ENCODE data around the gene CSRNP3. TPM values are rescaled to one million over a fixed set of nuclear protein-coding genes. Genes with fewer than 3 reads are reported as not detected.

Gene CSRNP3
- polyA plus RNA-seq, 1 donor (not counting 4 experiments of a cell fraction or from before 2014, with no cell fraction given): 0.87 TPM

DNA sequence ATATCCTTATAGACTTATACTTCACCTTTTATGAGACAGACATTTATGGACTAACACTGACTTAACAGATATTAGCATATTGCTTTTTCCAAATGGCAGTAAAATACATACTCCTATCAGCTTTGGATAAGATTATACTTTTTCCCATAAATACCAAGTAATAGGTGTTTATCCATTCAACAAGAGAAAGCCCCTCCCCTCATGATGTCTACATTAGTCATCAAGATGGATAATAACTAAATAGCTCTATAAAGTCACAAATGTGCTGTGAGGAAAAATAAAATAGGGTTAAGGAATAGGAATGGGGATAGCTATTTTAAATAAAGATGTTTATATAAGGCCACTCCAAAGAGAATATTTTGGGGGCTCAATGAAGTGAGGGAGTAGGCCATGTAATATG lies 39.4 kb downstream of the CSRNP3 start:
- dilution Hi-C loops (cut with MboI; ENCODE audit: extremely low pct_ligation_motif_present, low sequenced_read_pairs): no loop called here
- H2AFZ ChIP-seq (ENCODE audit: control insufficient read depth, low read length): no peak overlapping the region
- FAIRE-seq (no peak), DNase-seq (ENCODE audit: low read depth, low spot score) (no peak)
- H3K9me1 ChIP-seq (ENCODE audit: control insufficient read depth, extremely low read depth, insufficient read depth, low read length): no peaks in the 10 kb centered on the region
- no peaks in the 10 kb centered on the region for H4K20me1 ChIP-seq (ENCODE audit: control insufficient read depth, extremely low read depth, insufficient read depth, low read length)
- no peaks in the 10 kb centered on the region for H3K4me1 ChIP-seq (ENCODE audit: control insufficient read depth, extremely low read depth, insufficient read depth, low read length)
- no peak overlapping the region for H3K9ac ChIP-seq (ENCODE audit: control insufficient read depth, extremely low read depth, insufficient read depth, low read length)
- no peak overlapping the region for H3K27ac ChIP-seq (ENCODE audit: control insufficient read depth, insufficient read depth, low read length)
- no peaks in the 10 kb centered on the region for H3K9me3 ChIP-seq (ENCODE audit: control insufficient read depth, low read depth, low read length)
- H3K4me2 ChIP-seq (ENCODE audit: control insufficient read depth, extremely low read depth, insufficient read depth, low read depth, low read length): no peak overlapping the region
- H3K36me3 ChIP-seq (ENCODE audit: control insufficient read depth in 2 of 2, extremely low read depth in 1 of 2, insufficient read depth in 2 of 2, low read length in 2 of 2): no peaks in the 10 kb centered on the region
- H3K27me3 ChIP-seq (ENCODE audit: control insufficient read depth, extremely low read depth, insufficient read depth, low read length): no peaks in the 10 kb centered on the region
- TF ChIP-seq, protein P1, sequence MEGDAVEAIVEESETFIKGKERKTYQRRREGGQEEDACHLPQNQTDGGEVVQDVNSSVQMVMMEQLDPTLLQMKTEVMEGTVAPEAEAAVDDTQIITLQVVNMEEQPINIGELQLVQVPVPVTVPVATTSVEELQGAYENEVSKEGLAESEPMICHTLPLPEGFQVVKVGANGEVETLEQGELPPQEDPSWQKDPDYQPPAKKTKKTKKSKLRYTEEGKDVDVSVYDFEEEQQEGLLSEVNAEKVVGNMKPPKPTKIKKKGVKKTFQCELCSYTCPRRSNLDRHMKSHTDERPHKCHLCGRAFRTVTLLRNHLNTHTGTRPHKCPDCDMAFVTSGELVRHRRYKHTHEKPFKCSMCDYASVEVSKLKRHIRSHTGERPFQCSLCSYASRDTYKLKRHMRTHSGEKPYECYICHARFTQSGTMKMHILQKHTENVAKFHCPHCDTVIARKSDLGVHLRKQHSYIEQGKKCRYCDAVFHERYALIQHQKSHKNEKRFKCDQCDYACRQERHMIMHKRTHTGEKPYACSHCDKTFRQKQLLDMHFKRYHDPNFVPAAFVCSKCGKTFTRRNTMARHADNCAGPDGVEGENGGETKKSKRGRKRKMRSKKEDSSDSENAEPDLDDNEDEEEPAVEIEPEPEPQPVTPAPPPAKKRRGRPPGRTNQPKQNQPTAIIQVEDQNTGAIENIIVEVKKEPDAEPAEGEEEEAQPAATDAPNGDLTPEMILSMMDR (optimal IDR thresholded peaks at IDR 0.05 in 1 of 3, IDR thresholded peaks at IDR 0.05 in 1 of 3, conservative IDR thresholded peaks at IDR 0.05 in 1 of 3; ENCODE audit: extremely low read depth in 1 of 3, insufficient read depth in 2 of 3, low read length in 3 of 3): no peak
- no peak for TF ChIP-seq EZH2 (IDR thresholded peaks at IDR 0.05; ENCODE audit: low read length)
- H3K79me2 ChIP-seq (ENCODE audit: control insufficient read depth, insufficient read depth, low read length): no peaks in the 10 kb centered on the region
- H3K4me3 ChIP-seq (ENCODE audit: control insufficient read depth in 2 of 3, extremely low read depth in 1 of 3, insufficient read depth in 2 of 3, low read depth in 1 of 3, low read length in 3 of 3): no peak overlapping the region

DNA sequence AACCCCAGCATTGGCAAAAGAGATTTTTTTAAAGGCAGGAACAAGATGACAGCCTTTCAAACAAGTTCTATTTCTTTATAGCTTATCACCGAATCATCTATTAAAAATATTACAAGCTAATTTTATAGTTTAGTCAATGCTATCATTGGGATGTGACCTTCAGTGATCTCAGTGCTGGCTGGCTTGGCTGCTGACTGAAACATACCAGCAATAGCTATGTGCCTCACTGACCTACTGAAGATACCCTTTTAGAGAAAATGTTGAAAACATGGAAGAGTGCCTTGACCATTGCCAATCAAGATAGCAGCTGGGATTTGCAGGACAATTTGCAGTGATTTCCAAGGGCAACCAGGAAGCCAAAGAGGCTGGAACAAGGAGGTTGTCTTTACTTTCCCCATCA lies 44.0 kb downstream of the CSRNP3 start:
- TF ChIP-seq, protein P1 (optimal IDR thresholded peaks at IDR 0.05 in 1 of 3, IDR thresholded peaks at IDR 0.05 in 1 of 3, conservative IDR thresholded peaks at IDR 0.05 in 1 of 3; ENCODE audit: extremely low read depth in 1 of 3, insufficient read depth in 2 of 3, low read length in 3 of 3): no peak
- TF ChIP-seq EZH2 (IDR thresholded peaks at IDR 0.05; ENCODE audit: low read length): no peak
- Histone ChIP-seq H3K36me3 (ENCODE audit: control insufficient read depth in 2 of 2, extremely low read depth in 1 of 2, insufficient read depth in 2 of 2, low read length in 2 of 2) (no peaks in the 10 kb centered on the region), H3K4me2 (ENCODE audit: control insufficient read depth, extremely low read depth, insufficient read depth, low read depth, low read length) (no peak overlapping the region), H3K27me3 (ENCODE audit: control insufficient read depth, extremely low read depth, insufficient read depth, low read length) (no peaks in the 10 kb centered on the region), H3K9ac (ENCODE audit: control insufficient read depth, extremely low read depth, insufficient read depth, low read length) (no peak overlapping the region), H3K27ac (ENCODE audit: control insufficient read depth, insufficient read depth, low read length) (no peak overlapping the region), H3K4me3 (ENCODE audit: control insufficient read depth in 2 of 3, extremely low read depth in 1 of 3, insufficient read depth in 2 of 3, low read depth in 1 of 3, low read length in 3 of 3) (no peak overlapping the region), H3K4me1 (ENCODE audit: control insufficient read depth, extremely low read depth, insufficient read depth, low read length) (no peaks in the 10 kb centered on the region), H3K9me3 (ENCODE audit: control insufficient read depth, low read depth, low read length) (no peaks in the 10 kb centered on the region), H4K20me1 (ENCODE audit: control insufficient read depth, extremely low read depth, insufficient read depth, low read length) (no peaks in the 10 kb centered on the region), H3K9me1 (ENCODE audit: control insufficient read depth, extremely low read depth, insufficient read depth, low read length) (no peaks in the 10 kb centered on the region), H3K79me2 (ENCODE audit: control insufficient read depth, insufficient read depth, low read length) (no peaks in the 10 kb centered on the region), H2AFZ (ENCODE audit: control insufficient read depth, low read length) (no peak overlapping the region)
- DNase-seq (ENCODE audit: low read depth, low spot score) (no peak), FAIRE-seq (no peak)
- dilution Hi-C loops (cut with MboI; ENCODE audit: extremely low pct_ligation_motif_present, low sequenced_read_pairs): no loop called here
